ENCODE results near the gene OR5AS1. TPM values are rescaled to one million over a fixed set of nuclear protein-coding genes. Genes with fewer than 3 reads are reported as not detected.

Gene OR5AS1
- total RNA-seq, 2 experiments from 2014 or later = not detected

Other genes starting within 250 kb of the OR5AS1 start
- gene OR5D14, start 232.1 kb upstream of the OR5AS1 start, total RNA-seq = not detected
- gene OR5L1, start 216.3 kb upstream of the OR5AS1 start, total RNA-seq = not detected
- not detected for gene OR5D18, start 208.0 kb upstream of the OR5AS1 start, total RNA-seq
- not detected for gene OR5L2, start 200.4 kb upstream of the OR5AS1 start, total RNA-seq
- gene OR5D16, start 188.9 kb upstream of the OR5AS1 start, total RNA-seq = not detected
- not detected for gene TRIM51, start 144.4 kb upstream of the OR5AS1 start, total RNA-seq
- not detected for gene OR5W2, start 113.1 kb upstream of the OR5AS1 start, total RNA-seq
- gene OR5I1, start 91.3 kb upstream of the OR5AS1 start, total RNA-seq = not detected
- gene OR10AG1, start 57.7 kb upstream of the OR5AS1 start, total RNA-seq = not detected
- gene OR5F1, start 33.0 kb upstream of the OR5AS1 start, total RNA-seq = not detected
- gene OR8I2, start 65.7 kb downstream of the OR5AS1 start, total RNA-seq = not detected
- gene OR8H2, start 76.0 kb downstream of the OR5AS1 start, total RNA-seq = not detected
- not detected for gene OR8H3, start 94.7 kb downstream of the OR5AS1 start, total RNA-seq
- not detected for gene OR8J3, start 112.5 kb downstream of the OR5AS1 start, total RNA-seq
- gene OR8K5, start 132.7 kb downstream of the OR5AS1 start, total RNA-seq = not detected
- not detected for gene OR5J2, start 149.0 kb downstream of the OR5AS1 start, total RNA-seq
- gene OR5T2, start 206.6 kb downstream of the OR5AS1 start, total RNA-seq = not detected
- gene OR5T3, start 224.6 kb downstream of the OR5AS1 start, total RNA-seq = not detected
- not detected for gene OR5T1, start 246.5 kb downstream of the OR5AS1 start, total RNA-seq

All from activated CD8-positive, alpha-beta T cell treated with anti-CD3 and anti-CD28 coated beads, Interleukin-2, amount 10 ng/mL, durations not matched to agents 7 days and 5 days (primary cell).